GM21723 (cell line): ENCODE data around the gene KIF26B.
"Not testable (repeated sequence)": the region's sequence is repeated elsewhere in the genome, so short reads cannot be mapped to it uniquely, and the experiment has no call there.

ENCODE experiments used
- ATAC-seq: cut with Tn5 transposase; IDR thresholded peaks from one replicate; pipeline ENCODE4 v1.9.1; 2021; ENCODE audit warnings: mild to moderate bottlenecking, moderate library complexity; ENCODE audit not compliant: unreplicated experiment

The KIF26B gene

DNA sequence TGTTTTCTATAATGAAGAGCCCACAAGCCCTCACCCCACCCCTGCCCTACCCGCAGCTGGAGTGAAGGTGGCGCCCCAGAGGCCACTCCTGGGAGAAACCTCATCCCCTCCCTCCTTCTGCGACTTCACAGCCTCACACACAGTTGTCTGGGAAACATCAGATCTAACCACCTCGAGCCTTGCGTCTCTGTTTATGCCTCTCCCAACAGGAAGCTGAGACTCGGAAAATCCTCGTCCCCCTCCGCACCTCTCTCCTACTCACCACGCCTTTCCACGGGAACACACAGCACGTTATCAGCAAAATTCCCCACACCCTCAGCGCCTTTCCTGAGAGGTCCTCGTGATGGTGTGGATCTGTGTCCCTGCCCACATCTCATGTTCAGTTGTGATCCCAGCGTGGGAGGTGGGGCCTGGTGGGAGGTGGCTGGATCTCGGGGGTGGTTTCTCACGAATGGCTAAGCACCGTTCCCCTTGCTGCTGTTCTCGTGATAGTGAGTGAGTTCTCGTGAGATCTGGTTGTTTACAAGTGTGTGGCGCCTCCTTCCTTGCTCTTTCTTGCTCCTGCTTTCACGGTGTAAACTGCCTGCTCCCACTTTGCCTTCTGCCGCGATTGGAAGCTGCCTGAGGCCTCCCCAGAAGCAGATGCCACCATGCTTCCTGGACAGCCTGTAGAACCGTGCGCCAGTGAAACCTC lies 190.6 kb downstream of the KIF26B start:
- ATAC-seq = no peak

DNA sequence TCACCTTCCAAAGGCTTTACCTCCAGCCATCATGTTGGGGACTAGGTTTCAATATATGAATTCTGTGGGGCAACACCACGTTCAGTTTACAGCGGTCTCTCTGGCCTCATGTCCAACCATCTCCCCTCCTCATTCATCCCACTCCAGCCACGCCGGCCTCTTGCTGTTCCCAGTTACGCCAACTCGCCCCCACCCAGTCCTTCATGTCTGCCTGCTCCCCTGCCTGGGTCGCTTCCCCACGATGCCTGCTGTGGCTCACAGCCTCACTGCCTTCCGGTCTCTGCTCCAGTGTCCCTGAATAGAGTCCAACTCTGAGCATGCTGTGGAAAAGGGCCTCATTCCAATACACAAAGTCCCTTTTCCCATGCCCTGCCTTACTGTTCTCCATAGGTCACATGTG lies 193.8 kb downstream of the KIF26B start:
- no peak for ATAC-seq

DNA sequence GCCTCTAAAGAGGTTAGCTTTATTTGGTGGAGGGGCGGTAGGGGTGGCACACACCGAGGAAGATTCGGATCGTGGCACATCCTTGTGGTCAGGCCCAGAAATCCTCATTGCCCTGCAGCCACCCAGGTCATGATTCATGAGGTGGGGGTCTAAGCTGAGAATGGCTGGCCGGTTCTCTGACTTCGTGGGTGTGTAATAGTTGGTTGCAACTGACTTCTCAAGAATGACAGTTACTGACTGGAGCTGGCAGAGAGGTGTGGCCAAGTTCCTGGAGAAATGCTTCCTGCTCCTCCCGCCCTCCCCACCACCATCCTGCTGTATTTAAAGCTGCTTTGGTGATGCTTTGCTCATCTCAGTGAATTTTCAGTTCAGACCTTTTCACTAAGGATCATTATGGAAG lies 198.6 kb downstream of the KIF26B start:
- ATAC-seq = no peak

DNA sequence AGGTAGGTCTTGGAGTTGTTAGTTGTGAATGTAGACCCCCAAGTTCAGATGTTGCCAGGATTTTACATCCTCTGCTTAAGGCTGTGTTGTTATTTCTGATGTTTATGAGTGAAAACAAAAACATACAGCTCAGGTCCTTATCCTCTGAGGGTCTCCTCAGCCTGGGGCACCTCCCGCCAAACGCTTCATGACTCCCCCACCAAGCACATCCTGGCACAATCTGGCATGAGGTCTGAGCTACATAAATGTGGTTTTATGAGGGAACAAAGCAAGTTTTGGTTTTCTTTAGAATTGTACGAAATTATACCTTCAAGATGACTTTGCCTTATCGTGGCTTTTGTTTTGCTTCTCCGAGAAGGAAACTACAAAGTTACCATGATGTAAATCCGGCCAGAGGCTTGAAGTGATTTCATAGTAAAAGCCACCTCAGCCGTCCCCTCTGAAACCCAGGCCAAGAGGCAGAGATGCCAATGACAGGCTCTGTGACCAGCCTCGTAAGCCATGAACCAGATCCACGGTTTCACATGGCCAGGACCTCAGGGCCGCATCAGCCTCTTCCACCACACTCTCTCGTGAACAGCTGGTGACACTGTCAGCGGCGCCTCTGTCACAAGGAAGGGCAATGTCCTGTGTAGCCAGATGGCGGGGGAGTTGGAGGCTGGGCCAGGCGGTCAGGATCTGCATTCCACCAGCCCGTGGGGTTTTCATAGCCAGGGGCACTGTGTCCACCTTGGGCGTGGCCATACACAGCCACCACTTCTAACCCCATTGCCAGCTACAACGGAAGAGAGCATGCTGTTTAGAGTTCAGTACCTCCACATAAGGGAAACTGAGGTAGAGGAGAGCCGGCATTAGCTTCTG lies 199.4 kb downstream of the KIF26B start:
- no peak for ATAC-seq

DNA sequence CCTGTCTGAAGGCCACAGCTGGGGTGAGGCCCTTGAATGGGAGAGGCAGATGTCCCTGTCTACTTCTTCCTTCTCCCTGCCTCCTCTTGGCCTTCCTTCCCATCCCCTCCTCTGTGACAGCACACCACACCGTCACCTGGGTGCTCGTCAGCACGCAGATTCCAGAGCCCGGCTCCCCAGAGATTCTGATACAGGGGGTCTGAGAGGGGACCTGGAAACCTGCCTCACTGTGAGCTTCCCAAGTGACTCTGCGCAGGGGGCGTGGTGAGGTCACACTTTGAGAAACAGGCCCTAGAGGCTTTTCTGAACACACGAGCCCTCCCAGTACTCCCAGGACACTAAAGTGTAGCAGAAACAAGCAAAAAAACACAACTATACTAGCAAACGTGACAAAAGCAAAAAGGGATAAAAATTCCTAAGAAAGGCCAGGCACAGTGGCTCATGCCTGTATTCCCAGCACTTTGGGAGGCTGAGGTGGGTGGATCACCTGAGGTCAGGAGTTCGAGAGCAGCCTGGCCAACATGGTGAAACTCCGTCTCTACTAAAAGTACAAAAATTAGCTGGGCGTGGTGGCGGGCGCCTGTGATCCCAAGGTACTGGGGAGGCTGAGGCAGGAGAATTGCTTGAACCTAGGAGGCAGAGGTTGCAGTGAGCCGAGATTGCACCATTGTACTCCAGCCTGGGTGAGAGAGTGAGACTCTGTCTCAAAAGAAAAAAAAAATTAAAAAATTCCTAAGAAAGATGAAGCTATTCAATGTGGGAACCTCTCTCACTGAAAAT lies 201.3 kb downstream of the KIF26B start:
- not testable (repeated sequence) for ATAC-seq

DNA sequence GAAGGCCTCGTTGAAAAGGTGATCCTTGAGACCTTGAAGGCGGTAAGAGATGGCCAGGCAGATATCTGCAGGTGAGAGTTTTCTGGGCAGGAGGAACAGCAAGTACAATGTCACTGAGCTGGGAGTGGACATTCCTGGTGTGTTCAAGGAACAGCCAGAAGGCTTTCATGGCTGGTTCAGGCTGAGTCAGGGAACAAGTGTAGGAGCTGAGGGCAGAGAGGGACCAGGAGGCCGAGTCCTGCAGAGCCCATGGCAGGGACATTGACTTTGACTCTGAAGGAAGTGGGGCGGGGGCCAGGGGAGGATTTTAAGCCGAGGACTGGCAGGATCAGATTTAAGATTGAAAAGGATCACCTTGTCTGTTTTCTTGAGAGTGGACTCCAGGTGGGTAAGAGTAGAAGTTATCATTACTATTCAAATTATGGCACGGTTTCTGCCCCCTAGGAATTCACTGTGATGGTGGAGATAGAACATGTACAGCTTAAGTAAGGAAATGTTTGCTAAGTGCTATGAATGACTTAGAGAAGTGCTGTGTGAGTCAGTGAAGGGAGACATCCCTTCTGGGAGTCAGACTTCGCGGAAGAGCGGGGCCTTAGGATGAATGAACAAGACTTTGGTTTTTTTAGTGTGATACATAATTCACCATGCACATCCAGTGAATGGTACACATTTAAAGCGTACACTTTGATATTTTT lies 202.3 kb downstream of the KIF26B start:
- ATAC-seq = no peak

DNA sequence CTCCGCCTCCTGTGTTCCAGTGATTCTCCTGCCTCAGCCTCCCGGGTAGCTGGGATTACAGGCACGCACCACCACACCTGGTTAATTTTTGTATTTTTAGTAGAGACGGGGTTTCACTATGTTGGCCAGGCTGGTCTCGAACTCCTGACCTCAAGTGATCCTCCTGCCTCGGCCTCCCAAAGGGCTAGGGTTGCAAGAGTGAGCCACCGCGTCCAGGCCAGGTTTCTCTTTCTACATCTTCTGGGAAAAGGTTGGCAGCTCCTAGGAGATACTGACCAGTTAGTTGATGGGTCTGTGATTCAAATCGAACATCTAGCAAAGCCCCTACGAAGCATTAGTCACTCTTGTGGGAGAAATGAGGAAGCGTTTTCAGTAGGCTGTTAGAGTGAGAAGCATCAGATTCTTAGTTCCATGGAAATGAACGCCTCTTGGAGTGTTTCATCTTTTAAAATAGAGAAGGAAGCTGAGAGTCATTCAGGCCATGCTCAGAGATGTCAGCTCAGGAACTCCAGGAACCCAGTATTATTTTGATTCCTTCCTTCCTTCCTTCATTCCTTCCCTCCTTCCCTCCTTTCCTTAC lies 204.4 kb downstream of the KIF26B start:
- not testable (repeated sequence) for ATAC-seq

DNA sequence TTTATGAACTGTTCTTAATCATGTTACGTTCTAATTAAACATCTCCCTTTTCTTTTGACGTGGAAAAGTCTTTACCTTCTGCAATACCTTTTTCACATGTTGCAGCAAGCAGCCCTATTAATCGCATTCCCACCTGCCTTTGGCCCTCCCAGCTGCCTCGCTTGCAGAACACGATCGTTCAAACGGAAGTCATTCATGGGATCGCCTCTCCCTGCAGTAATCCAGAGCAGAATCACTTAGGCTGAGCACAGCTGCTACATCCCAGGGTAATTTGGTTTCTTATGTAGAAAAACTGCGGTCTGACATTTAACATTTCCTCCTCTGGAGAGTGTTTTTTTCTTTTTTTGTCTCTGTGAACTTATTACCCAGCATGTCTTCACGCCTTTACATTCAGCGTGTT lies 206.3 kb downstream of the KIF26B start:
- ATAC-seq = no peak

DNA sequence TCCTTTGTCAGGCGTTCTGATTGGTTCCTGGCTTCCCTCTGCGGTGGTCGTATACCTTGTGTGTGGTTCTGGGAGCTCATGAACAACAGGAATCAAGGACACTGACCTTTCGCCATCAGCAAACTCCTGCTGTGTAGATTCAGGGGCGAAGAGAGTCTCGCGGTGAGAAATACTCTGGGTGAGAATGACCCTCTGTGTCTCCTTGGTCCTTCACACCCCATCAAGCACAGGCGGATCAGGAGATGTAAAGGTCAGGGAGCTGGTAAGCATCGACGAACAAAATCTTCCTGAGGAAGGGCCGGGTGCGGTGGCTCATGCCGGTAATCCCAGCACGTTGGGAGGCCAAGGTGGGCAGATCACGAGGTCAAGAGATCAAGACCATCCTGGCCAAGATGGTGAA lies 207.2 kb downstream of the KIF26B start:
- ATAC-seq = no peak

DNA sequence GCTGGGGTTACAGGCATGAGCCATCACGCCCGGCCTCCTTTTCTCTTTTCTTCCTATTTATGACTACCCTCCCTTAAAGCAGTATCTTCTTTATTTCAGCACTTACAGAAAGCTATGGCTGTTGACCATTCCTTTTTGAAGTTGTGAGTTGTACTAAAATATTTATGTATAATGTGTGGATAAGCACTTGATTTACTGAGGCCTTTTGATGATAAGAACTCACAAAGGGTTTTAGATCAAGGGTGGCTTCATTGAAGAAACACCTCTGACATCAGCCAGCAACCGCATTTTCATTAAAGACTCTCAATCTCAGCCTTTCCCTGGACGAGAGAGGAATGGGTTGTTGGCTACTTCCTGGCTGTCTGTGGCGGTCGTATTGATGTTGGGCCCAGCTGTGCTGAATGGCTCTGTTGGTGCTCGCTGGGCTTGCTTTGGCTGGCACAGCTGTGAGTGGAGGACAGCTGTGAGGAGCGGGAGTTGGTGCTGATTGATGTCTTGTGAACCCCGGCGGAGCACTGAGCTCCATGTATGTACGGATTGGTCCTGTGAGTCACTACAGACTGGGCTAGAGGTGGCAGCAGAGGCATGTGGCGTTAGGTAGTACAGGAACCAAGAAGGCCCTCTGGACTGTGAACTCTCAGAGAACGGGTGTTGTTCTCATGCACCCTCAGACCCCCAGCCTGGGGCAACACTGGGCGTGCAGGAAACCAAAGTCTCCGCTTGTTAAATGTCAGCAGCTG lies 208.8 kb downstream of the KIF26B start:
- ATAC-seq = no peak

DNA sequence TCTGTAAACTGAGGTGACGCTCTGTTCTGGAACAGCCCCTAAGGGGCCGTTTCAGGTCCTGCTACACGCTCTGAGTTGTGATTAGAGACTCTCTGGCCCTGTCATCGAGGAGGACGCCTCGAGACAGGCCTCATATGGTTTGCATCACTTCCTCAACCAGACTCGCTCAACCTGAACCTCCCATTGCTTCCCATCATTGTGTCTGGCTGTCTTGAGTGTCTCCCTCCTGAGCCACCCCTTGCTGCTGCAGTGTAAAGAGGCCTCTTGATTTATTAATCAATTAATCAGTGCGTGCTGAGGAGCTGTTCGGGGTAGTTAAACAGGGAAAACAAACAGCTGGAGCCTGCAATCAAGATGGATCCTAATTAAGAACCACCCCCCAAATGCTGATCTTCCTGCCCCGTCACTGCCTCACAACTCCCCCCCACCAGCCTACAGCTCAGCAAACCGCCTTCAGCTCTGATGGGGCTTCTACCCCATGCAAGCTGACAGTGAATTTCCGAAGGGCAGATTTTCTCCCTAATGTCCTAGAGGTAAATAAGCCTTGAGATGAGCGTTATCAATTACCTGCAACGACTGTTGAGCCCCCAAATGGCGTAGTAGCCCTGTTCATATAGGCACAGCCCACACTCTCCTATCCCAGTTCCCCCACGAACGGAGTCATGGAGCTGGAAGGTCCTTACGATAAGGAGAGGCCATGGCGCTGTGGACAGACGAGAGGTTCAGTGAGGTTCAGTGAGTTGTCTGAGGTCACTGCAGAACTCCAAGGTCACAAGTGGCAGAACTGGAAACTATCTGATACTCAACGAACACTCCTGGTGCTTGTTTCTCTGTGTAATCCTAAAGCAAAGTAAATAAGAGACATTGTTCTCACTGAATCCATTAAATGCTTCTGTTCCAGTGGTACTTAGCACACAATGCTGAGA lies 210.6 kb downstream of the KIF26B start:
- no peak for ATAC-seq

DNA sequence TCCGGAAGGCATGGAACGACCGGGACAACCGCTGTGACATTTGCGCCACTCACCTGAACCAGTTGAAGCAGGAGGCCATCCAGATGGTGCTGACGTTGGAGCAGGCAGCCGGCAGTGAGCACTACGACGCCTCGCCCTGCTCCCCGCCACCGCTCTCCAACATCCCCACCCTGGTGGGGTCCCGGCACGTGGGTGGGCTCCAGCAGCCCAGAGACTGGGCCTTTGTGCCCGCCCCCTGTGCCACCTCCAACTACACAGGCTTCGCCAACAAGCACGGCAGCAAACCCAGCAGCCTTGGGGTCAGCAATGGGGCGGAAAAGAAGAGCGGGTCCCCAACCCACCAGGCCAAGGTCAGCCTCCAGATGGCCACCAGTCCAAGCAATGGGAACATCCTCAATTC lies 212.1 kb downstream of the KIF26B start:
- ATAC-seq = no peak

DNA sequence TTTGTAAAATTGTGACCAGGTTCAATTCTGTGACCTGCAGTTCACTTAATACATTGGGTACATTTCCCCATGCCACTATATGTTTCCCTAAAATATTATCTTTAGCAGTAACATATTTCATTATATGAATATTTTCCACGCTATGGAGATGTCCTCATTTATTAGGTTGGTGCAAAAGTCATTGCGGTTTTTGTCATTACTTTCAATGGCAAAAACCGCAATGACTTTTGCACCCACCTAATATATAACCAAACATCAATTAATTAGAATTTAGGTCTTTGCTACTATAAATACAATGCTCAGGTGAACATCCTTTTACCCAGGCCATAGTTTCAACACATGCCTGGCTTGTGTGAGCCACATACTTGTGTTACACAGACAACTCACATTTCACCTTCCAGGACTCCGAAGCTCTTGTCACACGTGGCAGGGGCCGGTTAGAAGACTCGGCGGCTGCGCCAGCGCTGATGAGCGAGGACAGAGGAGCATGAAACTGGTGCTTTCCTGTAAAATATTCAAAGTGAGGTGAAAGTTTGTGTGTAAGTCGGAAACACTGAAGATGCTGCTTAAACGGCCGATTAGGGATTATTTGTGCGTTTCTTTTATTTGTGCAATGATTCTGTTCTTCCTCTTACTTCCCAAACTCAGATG lies 215.5 kb downstream of the KIF26B start:
- ATAC-seq = no peak

DNA sequence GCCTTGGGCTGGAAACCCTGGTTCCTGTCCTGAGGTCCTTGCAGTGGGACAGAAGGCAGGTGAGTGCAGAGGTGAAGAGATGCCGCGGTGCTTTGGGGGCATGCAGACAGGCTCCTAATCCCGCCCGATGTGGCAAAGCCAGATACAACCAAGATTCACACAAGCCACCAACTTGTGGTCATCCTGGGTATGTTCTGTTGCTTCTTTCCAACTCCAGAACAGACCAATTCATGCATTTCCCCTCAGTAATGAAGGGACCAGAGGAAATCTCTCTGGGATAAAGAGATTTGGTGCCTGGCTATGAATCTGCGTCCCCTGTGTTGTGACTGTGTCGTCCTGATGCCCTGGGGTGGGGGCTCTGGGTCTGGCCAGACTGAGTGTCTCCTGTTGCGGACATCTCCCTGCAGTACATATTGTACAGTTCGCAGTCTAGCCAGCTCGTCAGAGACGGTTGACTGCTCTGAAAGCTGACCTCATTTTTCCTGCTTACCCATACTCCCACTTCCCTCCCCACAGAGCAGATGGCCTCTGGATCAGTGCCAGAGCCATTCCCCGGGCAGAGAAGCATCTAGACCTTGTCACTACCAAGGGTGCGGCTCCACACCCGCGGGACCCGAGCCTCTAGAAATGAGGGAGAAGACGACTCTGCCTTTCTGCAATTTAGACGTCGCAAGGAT lies 216.3 kb downstream of the KIF26B start:
- ATAC-seq = no peak

DNA sequence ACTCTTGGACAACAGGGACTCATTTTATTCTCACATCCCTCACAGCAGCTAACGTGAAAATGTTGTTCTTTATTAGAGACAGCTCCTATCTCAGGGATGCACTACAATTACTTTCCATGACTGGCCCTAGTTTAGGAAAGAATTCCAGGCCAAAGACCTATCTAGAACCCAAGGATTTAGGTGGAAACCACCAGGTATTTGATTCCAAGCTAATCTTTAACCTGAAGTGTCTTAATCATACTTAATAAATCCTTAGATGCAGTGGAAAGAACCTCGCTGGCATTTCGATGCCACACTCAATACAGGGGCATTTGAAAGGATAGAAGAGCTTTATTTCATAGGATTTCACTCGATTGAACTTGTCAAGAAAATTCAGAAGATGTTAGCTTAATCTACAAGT lies 218.3 kb downstream of the KIF26B start:
- no peak for ATAC-seq

DNA sequence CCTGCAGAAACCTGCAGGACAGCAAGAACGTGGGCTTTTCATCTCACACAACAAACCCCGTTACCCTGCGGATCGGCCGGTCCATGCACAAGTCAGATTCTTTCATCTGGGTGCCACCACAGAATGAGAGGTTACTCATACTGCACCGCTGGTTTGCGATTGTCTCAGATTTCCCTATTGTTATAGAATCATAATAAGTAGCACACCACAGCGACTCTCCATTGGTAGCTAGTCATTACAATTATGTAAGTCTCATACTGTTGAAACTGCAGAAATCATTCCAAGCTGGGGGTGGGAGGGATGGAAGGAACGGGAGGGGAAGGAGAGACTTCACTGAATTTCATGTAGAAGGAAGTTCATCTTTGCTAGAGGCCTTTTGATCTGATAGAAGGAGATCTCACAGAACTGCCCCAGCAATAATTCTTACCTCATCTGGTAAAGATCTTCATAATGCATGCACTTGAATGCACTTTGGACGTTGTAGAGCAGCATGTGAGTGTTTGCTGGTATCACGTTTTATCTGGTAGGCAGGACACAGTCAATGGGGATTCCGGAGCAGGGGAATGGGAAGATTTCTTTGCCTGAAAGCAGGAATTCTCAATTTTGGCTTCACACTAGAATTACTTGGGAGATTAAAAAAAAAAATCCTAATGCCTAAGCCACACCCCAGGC lies 221.1 kb downstream of the KIF26B start:
- no peak for ATAC-seq

DNA sequence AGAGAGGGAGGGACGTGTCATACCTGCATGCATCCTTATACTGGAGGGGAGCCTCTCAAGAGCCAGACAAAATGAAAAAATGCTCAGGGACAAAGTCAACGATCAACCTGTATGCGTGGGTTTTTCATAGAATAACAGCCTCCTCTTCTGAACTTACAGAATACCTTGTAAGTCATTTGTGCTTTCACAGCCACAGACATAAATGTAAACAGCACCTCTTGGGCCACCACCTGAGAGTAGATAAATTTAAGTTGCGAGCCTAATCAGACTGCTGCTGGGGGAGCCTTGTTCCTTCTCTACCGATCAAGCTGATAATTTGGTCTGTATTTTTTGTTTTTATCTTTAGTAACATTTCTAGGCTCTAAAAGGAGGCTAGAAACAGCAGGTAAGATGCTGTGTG lies 223.1 kb downstream of the KIF26B start:
- ATAC-seq = no peak
